ENCODE results near the gene SMARCC1. TPM values are rescaled to one million over a fixed set of nuclear protein-coding genes. Genes with fewer than 3 reads are reported as not detected.

SMARCC1 gene
- polyA plus RNA-seq, 3 donors = 11.5 to 21.3 (median 14.0) TPM

DNA sequence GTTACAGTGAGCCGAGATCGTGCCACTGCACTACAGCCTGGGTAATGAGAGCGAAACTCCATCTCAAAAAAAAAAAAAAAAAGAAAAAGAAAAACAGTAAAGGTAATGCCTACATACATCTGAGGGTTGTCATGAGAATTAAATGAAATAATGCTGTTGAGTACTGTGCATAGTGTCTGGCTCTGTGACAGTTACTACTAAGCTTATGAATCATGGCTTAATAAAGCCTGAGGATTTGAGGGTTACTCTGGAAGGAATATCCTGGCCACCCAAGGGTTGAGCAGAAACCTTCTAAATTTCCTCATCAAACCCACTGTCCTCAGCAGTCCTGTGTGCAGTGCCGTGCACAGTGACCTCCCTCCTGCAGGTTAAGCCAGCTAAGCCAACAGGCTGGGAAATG lies 241.4 kb downstream of the SMARCC1 start:
- 93 to 95% (median 93%) methylated on average over 4 of the region's 4 CpGs for WGBS, 3 donors

DNA sequence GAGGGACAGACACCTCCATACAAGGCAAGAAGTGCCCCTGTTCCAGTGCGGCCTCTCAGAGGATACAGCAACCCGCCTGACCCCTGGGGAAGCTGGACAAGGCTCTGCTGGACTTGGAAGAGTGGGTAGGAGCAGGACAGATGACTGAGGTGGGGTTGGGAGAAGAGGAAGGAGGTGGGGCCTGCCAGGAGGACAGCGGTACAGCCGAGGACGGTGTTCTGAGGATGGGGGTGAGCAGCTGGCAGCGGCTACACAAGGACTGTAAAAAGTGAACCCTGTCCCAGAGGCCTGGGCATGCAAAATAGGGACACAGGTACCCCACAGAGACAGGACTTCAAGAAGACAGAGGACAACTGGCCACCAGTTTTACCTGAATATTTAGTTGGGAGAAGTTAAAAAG lies 244.7 kb downstream of the SMARCC1 start:
- WGBS, 3 donors = 83 to 89% (median 86%) methylated on average over 6 of the region's 6 CpGs
- no peak overlapping the region for H3K27ac ChIP-seq (ENCODE audit: low read depth, low read length)

More for the DNA sequence above, 241.4 kb downstream of the SMARCC1 start:
- no peak overlapping the region for H3K27ac ChIP-seq (ENCODE audit: low read depth, low read length)

DNA sequence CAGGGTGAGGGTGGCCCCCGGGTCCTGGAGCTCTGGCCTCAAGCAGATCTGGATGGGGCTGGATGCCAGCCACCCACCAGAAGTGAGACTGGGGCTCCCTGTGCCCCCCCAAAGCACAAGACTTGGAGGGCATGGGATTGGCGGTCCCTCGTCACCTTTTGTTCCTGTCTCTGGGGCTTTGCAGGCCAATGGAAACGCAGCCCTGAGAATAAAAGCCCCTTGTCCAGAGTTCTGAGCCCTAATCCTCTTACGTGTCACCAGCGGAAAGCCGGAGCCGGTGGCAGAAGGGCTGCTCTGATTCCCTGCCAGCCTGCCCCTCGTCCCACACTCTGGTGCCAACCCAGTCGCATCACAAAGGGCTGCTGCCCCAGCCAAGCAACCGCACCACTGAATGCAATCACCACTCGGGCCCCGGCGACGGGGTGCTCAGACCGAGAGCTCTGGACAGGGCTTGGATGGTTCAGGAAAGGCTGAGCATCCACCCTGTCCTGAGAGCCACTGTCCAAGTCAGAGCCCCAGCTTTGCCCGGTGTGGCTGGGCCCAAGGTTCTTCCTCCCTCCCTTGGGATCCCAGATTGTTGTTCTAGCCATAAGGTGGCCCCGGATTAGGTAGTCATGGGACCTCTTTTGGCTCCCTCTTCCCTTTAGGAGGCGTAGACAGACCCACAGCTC lies 245.3 kb downstream of the SMARCC1 start:
- 92 to 94% (median 92%) methylated on average over 19 of the region's 19 CpGs for whole genome bisulfite sequencing, 3 donors
- H3K27ac ChIP-seq (ENCODE audit: low read depth, low read length) = no peak overlapping the region

Other genes starting within 250 kb of the SMARCC1 start
- gene CSPG5, start 203.0 kb downstream of the SMARCC1 start, polyA plus RNA-seq = 1 to 10 TPM in 1 of 3 donors, under 1 TPM in 2; 0.11 to 2.1 (median 0.30) TPM
- gene DHX30, start 21.2 kb upstream of the SMARCC1 start, polyA plus RNA-seq = 10 to 100 TPM; 23.1 to 45.9 (median 24.6) TPM
- 100 to 1,000 TPM in 2 of 3 donors, 10 to 100 TPM in 1; 46.3 to 186 (median 107) TPM for gene MAP4, start 234.5 kb upstream of the SMARCC1 start, polyA plus RNA-seq